Measurements from ENCODE around the gene SLC26A1.

SLC26A1 gene

DNA sequence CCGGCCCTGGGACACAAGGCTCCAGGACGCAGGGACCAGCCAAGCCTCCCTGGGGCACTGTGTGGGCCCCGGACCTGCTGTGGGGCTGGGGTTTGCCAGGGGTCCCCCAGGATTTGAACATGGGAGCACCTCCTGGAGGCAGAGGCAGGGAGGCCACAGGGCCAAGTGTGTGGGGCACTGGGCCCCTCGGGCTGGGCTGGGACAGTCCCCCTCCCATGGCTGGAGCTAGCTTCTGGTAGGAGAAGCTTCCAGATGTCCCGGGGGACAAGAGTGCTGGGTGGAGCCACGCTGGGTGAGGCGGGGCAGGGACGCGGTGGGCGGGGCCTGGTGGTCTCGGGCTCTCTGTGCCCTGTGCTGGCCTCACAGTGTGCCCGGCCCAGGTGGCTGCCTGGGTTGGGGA, 36.8 kb upstream of the SLC26A1 start:
- Histone ChIP-seq H3K36me3 (ENCODE audit: control insufficient read depth, insufficient read depth, low read length) (no peaks in the 10 kb centered on the region), H3K27me3 (replicated peaks; ENCODE audit: control insufficient read depth, insufficient read depth, low read length) (no peaks in the 10 kb centered on the region; the same call in 1 of the 2 replicates), H3K4me3 (replicated peaks; ENCODE audit: low read depth, low read length) (no peak overlapping the region)
- TF ChIP-seq, protein P1, sequence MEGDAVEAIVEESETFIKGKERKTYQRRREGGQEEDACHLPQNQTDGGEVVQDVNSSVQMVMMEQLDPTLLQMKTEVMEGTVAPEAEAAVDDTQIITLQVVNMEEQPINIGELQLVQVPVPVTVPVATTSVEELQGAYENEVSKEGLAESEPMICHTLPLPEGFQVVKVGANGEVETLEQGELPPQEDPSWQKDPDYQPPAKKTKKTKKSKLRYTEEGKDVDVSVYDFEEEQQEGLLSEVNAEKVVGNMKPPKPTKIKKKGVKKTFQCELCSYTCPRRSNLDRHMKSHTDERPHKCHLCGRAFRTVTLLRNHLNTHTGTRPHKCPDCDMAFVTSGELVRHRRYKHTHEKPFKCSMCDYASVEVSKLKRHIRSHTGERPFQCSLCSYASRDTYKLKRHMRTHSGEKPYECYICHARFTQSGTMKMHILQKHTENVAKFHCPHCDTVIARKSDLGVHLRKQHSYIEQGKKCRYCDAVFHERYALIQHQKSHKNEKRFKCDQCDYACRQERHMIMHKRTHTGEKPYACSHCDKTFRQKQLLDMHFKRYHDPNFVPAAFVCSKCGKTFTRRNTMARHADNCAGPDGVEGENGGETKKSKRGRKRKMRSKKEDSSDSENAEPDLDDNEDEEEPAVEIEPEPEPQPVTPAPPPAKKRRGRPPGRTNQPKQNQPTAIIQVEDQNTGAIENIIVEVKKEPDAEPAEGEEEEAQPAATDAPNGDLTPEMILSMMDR (IDR thresholded peaks at IDR 0.05; ENCODE audit: insufficient read depth, low read length, poor library complexity, severe bottlenecking): no peak
- DNase-seq (ENCODE audit: extremely low read depth, insufficient read length): no peak

DNA sequence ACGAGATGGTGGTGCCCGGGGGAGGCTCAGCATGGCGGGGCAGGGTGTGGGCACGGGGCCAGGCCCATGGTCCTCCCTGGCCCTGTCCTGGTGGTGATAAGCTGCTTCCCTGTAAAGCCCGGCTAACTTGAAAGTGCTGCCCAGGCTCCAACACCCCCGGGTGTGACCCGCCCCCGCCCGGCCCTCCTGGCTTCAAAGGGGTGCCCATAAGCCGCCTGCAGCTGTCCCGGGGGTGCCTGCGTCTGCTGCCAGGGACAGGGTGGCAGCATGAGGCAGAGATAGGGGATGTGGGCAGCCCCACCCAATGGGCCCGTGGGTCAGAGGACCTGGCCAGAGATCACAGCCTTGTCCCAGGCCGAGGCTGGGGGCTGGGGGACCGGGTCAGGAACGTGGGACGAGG, 36.3 kb upstream of the SLC26A1 start:
- TF ChIP-seq, protein P1 (IDR thresholded peaks at IDR 0.05; ENCODE audit: insufficient read depth, low read length, poor library complexity, severe bottlenecking): no peak
- no peak overlapping the region for H3K4me3 ChIP-seq (replicated peaks; ENCODE audit: low read depth, low read length)
- H3K36me3 ChIP-seq (ENCODE audit: control insufficient read depth, insufficient read depth, low read length): no peaks in the 10 kb centered on the region
- no peaks in the 10 kb centered on the region; the same call in 1 of the 2 replicates for H3K27me3 ChIP-seq (replicated peaks; ENCODE audit: control insufficient read depth, insufficient read depth, low read length)
- DNase-seq (ENCODE audit: extremely low read depth, insufficient read length): no peak

- Histone ChIP-seq H3K36me3 (ENCODE audit: control insufficient read depth, insufficient read depth, low read length) (no peaks in the 10 kb centered on the region), H3K4me3 (replicated peaks; ENCODE audit: low read depth, low read length) (no peak overlapping the region), H3K27me3 (replicated peaks; ENCODE audit: control insufficient read depth, insufficient read depth, low read length) (no peaks in the 10 kb centered on the region)
- TF ChIP-seq, protein P1 (IDR thresholded peaks at IDR 0.05; ENCODE audit: insufficient read depth, low read length, poor library complexity, severe bottlenecking): no peak
- DNase-seq (ENCODE audit: extremely low read depth, insufficient read length): no peak
Measured at GRCh38 chr4:1028574-1029220, 35.5 kb upstream of the SLC26A1 start.

GRCh38 chr4:1027915-1028238, 34.7 kb upstream of the SLC26A1 start:
- Histone ChIP-seq H3K36me3 (ENCODE audit: control insufficient read depth, insufficient read depth, low read length) (no peaks in the 10 kb centered on the region), H3K27me3 (replicated peaks; ENCODE audit: control insufficient read depth, insufficient read depth, low read length) (no peaks in the 10 kb centered on the region), H3K4me3 (replicated peaks; ENCODE audit: low read depth, low read length) (no peak overlapping the region)
- DNase-seq (ENCODE audit: extremely low read depth, insufficient read length): no peak
- TF ChIP-seq, protein P1 (IDR thresholded peaks at IDR 0.05; ENCODE audit: insufficient read depth, low read length, poor library complexity, severe bottlenecking): no peak

GRCh38 chr4:1027219-1027914, 34.2 kb upstream of the SLC26A1 start:
- no peak for DNase-seq (ENCODE audit: extremely low read depth, insufficient read length)
- H3K27me3 ChIP-seq (replicated peaks; ENCODE audit: control insufficient read depth, insufficient read depth, low read length): no peaks in the 10 kb centered on the region
- H3K4me3 ChIP-seq (replicated peaks; ENCODE audit: low read depth, low read length): no peak overlapping the region
- TF ChIP-seq, protein P1 (IDR thresholded peaks at IDR 0.05; ENCODE audit: insufficient read depth, low read length, poor library complexity, severe bottlenecking): no peak
- H3K36me3 ChIP-seq (ENCODE audit: control insufficient read depth, insufficient read depth, low read length): no peaks in the 10 kb centered on the region

All from GM06990 (cell line).